PFSK-1 (cell line): ENCODE data around the gene MRPL49.

Experiments used
- POLR2AphosphoS5 ChIP-seq: IDR thresholded peaks from 2 replicates; pipeline ENCODE4 v1.6.1; 2012; ENCODE audit warnings: low read depth, mild to moderate bottlenecking, control low read depth, low read length, moderate library complexity
- SIN3A ChIP-seq: IDR thresholded peaks from 2 replicates; pipeline ENCODE4 v1.6.1; 2012; ENCODE audit warnings: mild to moderate bottlenecking, low read length, moderate library complexity, borderline replicate concordance; ENCODE audit not compliant: insufficient read depth
- TF ChIP-seq, protein P1 (sequence below), 2 experiments: IDR thresholded peaks; 2 replicates each; pipeline versions ENCODE4 v1.6.1 to v1.8.0; 2011 to 2012; ENCODE audit warnings: low read depth in 2 of 2, low read length in 2 of 2, control low read depth in 1 of 2, inconsistent platforms in 1 of 2, mild to moderate bottlenecking in 1 of 2, moderate library complexity in 1 of 2; ENCODE audit not compliant: insufficient read depth in 1 of 2

DNA sequence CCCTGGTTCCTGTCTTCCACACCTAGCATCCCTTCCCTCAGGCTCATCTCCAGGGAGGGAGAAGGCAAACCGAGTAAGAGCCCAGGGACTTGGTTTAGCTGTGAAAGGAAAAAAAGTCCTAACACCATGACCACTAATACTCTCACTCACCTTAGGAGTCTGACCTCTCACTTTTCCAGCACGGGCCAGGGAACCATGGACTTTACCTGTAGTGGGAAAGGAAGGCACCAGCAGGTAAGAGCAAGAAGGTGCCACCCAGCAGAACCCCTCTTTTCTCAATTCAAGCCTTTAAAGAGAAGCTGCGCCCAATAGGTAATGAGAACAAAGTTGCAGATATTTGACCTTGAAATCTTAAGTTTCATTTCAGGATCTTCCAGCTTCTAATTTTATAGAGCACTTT lies 1.3 kb upstream of the MRPL49 start:
- TF ChIP-seq, protein P1, sequence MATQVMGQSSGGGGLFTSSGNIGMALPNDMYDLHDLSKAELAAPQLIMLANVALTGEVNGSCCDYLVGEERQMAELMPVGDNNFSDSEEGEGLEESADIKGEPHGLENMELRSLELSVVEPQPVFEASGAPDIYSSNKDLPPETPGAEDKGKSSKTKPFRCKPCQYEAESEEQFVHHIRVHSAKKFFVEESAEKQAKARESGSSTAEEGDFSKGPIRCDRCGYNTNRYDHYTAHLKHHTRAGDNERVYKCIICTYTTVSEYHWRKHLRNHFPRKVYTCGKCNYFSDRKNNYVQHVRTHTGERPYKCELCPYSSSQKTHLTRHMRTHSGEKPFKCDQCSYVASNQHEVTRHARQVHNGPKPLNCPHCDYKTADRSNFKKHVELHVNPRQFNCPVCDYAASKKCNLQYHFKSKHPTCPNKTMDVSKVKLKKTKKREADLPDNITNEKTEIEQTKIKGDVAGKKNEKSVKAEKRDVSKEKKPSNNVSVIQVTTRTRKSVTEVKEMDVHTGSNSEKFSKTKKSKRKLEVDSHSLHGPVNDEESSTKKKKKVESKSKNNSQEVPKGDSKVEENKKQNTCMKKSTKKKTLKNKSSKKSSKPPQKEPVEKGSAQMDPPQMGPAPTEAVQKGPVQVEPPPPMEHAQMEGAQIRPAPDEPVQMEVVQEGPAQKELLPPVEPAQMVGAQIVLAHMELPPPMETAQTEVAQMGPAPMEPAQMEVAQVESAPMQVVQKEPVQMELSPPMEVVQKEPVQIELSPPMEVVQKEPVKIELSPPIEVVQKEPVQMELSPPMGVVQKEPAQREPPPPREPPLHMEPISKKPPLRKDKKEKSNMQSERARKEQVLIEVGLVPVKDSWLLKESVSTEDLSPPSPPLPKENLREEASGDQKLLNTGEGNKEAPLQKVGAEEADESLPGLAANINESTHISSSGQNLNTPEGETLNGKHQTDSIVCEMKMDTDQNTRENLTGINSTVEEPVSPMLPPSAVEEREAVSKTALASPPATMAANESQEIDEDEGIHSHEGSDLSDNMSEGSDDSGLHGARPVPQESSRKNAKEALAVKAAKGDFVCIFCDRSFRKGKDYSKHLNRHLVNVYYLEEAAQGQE (IDR thresholded peaks at IDR 0.05; ENCODE audit: insufficient read depth in 1 of 2, low read depth in 2 of 2, low read length in 2 of 2) = no peak
- TF ChIP-seq POLR2AphosphoS5 (no peak), SIN3A (no peak)
